GM04503 (cell line): ENCODE results near the gene COBL.

Experiments
- DNase-seq: peaks from one replicate; pipeline ENCODE4 v3.0.0-alpha.2; 2012; ENCODE audit warnings: low read depth

Gene COBL

DNA sequence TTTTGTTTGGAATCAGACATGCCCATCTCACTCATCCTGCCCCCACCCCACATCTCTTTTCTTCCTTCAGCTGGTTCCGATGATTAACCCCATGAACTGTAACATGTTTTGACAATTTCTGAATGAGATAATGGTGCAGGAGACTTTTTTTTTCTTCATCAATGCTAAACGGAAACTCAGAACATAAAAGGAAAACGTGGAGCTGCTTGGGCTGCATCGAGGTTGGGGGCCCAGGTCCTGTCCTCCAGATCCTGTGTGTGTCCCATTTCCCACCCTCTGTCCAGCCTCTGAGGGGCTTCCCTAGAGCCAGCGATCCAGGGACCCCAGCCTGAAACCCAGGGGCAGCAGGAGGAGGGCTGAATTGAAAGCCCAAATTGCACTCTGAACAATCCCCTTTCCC lies 270.1 kb downstream of the COBL start:
- no peak for DNase-seq

DNA sequence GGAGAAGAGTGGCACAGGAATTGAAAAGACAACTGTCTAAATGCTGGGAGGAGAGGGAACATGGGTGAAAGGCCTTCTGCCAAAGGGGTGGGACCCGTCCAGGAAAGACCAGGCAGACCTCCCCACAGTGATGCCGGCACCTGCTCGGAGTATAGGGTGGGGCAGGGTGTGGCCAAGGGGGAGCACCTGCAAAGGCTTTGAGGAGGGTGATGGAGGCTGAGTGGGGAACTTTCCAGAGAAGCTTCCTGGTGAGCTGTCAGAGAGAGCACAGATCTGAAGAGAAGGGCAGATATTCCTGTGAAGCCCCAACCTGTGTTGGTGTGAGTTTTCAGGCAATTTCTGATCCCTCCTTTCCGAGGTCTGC lies 270.5 kb downstream of the COBL start:
- DNase-seq = no peak

DNA sequence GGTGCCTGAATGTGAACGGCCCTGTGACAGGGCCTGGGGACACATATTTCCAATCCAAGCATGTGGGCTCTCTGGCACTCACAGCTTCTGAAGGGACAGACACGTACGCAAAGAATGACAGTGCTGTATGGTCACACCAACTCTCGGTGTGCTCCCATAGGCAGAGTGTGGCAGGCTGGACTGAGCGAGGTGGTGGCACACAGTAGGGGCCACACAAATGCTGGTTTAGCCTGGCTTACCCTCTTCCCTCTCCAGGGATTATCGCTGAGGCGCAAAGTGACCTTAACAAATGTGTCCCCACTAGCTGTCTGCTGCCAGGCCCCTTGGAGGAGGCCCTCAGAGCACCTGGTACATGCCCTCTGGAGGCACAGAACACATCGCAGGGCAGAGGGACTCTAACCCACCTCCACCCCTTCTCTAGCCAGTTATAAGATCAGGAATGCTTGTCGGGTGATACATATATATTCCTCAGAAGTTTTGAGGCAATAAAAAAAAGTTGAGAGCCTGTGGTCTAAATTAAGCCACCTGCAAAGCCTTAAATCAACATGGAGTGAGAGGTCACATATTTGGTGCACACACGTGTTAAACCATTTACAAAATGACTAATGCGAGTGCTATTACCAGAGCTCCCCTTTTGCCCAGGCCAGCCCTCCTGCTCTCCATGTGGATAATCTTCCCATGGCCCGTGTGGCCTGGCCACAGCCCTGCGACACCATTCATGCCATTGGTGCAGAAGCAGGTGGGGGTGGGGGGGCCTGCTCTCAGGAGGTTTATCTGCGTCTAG lies 271.1 kb downstream of the COBL start:
- peak; percentile 26 for DNase-seq

DNA sequence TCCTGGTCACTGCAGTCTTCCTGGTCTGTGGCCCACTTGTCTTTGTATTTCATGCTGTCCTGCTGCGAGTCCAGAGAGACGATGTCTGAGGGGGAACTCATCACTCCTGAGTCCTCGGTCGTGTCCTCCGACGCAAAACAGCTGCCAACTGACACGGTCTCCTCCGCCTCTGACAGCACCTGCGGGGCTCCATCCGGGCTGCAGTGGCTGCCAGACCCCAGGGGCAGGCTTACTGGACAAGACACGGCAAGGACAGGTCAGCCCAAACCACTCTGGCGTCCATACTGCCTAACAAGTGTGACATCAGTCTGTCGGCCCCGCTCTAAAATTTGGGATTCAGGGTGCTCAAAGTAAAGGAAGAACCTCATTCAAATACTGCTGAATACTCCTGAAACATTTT lies 273.1 kb downstream of the COBL start:
- DNase-seq = no peak

DNA sequence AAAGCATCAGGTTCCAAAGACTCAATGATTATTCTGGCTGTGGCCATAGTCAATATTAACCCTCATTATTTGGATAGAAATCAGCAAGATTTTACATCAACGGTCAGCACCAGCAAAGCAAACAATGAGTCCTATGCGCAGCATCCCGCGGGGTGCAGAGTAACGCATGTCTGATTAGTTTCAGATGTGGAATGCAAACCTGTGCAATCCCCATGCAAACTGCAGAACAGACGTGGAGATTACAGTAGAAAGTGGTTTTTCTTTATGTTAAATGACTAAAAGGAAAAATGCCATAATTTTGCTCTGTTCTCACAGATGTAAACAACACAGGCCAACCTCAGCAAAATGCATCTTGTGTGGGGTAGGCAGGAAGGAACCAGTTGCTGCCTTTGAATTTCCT lies 275.8 kb downstream of the COBL start:
- no peak for DNase-seq

DNA sequence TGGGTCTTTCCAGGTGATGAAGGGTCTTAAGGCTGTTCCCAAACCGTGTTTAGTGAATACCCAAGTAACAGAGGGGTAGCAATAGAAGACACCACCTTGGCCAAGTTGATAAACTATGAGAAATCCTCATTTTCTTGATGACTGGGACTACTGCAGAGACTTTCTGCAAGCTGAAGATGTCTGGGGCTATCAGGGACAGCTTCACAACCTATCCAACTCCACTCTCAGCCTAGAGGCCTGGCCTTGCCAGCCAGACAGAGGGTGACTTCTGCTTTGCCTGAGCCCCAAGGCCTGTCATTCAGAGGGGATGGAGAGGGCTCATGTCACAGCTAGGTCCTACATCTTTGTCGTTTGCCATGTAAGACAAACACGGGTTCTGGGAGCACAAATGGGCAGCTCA lies 278.0 kb downstream of the COBL start:
- no peak for DNase-seq

DNA sequence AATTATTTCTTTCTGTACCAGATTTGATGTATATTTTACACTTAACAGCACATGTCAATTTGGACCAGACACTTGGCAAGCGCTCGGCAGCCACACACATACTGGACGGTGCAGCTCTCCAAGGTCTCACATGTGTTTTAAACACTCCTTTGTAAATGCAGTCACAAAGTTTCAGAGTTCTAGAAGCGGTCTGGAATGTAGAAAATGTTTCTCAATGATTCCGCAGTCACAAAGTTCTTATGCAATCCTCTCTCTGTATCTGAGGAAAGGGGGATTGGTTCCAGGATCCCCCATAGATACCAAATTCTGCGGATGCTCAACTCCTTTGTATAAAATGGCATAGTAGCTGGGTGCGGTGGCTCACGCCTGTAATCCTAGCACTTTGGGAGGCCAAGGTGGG lies 280.9 kb downstream of the COBL start:
- DNase-seq = no peak

DNA sequence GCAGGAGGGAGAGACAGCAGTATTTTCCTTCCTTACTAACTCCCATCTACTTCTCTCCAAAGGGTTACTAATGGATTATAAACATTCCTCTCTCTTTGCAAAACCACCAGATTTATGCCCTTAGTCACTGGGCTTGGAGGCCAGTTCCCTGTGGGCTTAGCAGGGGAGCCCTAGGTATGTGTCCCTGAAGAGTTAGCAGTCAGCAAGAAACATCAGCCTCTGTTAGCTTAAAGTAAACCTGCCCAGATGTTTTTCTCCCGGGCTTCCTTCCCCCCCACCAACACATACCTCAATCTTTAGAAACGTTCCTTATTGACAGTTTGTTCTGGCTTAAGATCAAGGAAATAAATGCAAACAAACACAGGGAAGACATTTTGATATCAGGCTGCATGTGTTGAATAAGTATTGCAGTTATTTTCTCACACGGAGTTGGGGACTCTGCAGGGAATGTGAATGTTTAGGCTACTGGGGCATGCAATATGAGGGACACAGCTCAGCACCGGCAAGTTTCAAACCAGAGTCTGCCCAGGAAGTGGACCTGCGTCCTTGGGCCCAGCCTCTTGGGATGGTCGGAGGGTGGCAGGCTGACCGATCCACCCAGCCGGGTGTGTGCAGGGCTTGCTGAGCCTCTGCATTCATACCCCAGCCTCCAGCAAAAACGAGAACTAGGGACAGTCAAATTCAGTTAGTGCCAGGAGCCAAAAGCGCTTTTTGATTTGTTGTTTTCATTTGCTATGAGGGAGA lies 281.9 kb downstream of the COBL start:
- DNase-seq = no peak

DNA sequence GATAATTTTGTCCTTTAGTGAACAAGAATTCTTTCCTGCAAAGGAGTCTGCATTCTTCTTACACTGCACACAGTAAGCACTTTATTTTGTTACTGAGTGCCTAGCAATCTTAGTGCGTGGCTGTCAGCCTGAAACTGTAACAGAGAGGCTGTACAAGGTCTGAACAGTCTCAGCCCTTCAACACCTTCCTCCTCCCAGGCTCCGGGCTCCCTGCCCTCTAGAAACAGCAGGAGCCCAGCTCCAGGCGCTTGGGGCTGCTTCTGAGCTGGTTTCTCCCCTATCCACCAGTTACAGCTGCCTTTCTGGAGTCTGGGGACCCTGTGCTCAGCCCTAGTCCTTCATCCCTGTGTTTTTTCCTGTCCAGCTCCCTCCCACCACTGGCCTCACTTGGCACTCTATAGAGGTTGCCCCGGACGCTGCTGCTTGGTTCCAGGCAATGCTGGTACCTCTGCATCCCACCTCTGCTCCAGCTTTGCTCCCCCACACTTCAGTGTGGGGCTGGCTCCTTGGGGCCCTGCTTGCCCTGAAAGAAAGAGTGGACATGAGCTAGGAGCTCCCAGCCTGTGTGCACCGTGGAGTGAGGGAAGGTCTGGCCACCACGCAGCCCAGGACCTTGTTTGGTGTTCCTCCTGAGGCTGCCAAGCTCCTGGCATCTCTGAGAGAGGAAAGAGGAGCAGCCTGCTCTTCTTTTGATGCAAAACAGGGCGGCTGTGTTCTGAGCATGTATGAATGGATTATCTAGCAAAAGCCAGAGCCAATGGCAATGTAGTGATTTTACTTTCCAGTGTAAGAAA lies 282.7 kb downstream of the COBL start:
- DNase-seq = no peak

DNA sequence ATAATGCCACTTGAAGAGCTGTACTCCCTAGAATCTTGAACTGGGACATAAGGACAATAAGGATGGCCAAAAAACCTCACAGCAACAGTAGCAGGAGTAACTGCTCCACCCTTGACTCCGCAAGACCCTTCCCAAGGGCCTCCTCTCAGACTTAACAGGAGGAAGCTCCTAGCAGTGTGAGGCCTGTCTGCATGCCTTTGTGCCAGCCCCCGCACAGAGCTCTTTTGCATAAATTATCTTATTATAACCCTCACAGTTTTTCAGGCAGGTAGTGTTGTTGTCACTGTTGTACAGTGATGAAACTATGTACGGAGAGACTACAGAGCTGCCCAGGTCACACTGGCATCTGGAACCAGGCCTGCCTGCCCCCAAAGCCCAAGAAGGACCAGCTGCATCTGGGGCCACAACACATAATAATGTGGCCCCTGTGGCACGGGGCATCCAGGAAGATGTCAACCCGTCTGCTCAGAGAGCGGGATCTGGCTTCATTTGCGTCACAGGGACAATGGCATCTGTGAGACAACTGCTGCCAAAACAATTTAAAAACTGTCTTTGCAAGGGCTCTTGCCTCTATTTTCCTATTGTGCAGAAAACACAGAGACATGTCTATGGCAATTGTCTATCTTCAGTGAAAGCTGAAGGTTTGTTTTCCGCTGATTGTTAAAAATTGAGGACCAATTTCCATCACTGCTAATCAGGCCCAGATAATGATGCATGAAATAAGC lies 284.7 kb downstream of the COBL start:
- no peak for DNase-seq

DNA sequence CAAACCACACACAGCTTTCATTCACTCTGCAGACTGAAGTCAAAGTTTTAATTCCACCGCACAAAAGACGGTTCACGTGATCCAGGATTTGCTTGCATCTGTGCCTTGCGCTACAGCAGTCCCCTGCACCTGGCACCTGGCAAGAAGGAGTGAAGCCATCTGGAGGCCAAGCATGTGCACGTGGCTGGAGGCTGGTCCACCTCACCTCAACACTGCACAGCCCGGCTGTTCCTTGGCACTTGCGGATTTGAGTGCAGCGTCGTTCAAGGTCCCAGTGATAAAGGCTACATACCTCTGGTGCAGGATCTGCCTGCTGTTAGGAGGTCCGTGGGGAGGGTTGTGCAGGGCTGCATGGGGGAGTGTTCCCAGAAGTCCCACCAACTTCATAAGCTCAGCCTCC lies 285.4 kb downstream of the COBL start:
- no peak for DNase-seq

DNA sequence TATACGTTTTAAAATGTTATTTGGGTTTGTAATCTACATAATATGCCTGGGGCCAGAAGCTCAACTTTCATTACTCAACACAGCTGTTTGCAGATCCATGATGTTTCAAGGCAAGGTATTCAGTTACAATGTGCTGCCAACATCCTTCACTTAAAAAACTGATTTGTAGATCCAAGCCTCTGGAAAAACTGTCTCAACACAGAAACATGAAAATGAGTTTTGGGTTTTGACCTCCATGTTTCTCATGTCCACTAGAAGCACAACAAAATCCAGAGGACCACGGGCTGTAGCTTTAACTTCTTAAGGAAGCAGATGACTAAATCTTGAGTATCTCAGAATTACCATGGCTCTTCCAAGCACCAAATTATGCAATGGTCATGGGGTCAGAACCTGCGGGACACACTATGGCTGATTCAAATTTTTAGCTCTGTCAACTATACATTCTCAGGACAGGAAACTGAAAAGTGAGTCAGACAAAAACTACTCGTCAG lies 286.9 kb downstream of the COBL start:
- peak; percentile 72 for DNase-seq

DNA sequence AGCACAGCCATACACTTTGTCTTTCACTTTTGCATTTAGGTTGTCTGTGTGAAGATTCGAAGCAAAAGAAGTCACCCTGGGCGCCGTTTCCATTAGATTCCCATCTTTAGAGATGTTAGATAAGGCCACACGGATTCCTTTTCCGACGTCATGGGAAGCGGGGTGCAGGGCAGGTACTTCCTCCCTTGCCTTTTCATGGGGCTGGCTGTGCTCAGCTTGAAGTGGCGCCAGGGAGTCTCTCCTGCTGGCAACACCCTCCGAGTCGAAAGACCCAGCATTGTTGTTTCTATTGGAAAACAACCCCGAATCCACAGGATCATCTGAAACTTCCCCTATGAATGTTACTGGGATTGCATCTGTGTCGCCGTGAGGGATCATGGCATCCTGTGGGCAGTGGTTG lies 287.5 kb downstream of the COBL start:
- no peak for DNase-seq

DNA sequence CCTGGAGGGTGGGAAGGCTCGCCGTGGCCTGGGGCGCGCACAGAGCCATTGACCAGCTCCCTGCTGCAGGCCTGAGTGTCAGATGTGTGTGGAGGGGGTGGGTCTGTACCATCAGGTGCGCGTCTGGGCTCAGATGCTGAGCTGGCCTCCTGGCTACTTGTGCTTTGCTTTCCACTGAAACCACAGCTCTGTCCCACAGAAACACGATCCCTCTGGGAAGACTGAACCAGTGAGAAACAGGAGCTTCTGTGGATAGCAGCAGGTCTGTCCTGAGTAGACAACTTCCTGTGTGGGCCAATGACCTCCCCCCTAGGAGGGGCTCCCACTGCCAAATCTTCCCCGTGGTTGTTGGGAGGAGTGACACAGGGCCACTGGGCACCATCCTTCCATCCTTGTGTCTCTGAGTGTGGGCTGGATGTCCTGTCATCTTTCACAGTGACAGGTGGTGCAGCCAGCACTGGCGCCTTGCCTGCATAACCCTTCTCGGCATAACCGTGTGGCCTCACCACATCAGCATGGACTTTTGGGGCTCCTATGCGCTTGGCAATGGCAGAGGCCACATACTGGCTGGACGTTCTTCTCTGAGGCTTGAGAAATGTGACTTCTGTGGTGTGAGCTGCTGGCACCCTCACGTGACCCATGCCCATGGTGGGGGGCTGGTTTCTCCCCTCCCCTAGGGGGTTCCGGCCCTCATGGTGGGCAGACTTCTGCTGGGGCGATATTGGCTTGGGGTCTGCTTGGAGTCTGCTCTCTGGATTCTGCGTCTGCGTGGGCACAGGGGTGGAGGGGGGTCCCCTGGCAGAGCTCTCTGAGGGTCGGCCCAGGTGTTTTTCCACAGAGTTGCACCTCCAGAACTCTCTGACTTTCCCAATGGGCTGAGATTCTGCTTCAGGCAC lies 288.4 kb downstream of the COBL start:
- DNase-seq = no peak

DNA sequence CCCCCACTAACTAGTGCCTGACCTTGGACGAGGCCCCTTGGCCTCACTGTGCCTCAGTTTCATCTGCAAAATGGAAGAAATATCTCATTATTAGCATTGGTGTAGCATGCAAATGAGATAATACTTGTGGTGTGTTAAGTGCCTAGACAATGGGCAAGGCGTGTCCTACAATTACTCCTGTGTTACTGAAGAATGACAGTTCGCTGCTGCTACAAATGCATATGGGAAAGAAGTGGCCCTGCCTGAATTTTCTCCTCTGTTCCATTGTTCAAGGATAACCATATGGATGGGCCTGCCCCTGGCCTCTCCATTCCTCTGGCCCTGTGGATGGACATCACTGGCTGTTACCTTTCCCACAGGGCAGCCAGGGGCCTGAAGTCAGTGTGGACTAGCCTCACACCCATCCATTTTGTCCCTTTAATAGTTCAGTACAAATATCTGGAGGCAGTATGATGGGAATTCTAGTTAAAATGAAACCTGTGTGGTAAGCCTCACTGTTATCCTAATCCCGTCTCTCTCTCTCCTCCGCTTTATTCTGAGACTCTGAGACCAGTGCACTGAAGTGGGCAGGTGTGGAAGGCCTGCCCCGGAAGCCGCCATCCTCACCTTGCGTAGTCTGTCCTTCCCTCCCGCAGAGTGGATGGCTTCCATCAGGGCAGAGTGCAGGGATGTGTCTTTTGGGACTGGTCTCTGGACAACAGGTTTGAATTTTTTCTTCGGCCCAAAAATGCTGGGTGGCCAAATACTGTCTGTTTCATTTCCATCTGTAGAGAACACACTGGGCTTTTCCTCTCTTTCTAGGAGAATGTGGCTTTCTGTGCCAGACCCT lies 289.3 kb downstream of the COBL start:
- no peak for DNase-seq

DNA sequence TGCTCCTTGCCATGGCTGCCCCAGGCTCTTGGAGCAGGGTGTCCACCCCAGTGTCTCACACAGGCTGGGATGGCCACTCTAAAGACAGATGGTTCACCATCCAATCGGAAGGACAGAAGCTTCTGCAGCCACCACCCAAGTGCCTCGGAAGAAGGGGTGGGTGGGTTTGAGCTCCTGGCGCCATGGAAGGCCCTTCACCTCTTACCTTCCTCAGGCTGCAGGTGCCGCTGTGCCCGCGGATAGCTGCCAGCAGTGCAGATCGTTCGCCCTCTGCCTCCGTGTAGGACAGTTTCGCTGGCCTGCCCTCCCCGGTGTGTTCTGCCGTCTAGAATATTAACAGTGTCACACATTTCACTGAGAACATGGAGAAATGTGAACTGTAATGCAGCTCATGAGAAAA lies 290.3 kb downstream of the COBL start:
- no peak for DNase-seq

DNA sequence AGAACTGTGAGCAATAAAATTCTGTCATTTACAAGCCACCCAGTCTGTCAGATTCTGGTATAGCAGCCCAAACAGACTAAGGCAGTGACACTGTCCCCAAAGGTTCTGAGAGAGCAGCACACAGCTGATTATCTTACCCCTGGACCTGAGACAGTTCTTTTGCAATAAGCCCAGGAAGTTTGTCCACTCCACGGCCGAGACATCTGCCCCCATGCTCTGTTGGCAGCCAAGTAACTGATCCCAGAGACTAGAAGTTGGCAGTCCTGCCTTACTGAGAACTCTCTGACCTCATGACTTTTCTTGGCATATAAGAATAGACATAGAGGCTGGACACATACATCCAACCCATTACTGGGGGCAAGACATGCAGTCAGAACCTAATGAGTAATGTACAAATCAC lies 290.9 kb downstream of the COBL start:
- no peak for DNase-seq

DNA sequence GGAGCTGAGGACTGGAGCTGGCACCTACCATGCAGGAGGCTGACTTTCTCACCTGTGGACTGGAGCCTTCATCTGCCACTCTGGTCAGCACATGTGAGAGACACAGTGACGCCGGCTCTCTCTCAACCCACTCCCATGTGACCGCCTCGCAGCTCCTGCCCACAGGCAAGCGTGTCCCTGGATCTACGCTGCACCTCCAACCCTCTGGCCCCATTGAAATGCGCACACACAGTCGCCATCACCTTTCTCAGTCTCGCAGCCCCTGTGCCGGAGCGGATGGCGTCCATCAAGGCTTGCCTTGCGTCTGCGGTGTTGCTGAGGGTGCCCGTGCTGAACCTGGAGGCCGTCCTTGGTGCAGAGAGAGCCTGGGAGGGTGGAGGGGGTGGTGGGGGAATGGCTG lies 291.7 kb downstream of the COBL start:
- DNase-seq = no peak

DNA sequence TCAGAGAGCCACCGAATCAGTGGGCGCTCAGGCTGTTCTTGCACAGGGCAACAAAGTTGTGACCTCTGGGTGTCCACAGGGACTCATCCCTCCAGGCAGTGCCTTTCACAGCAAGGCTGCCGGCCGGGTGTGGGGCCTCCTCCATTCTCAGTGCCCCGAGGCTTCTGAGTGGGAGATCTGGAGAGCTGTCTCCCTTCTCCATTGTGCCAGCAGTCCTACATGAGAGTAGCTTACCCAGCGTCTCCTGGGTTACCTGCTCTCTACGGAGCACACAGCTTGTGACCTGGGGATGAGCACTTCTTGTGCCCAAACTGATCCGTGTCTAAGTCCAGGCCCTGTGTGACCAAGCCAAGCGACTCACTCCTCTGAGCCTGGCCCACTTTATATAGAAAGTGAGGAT lies 293.1 kb downstream of the COBL start:
- DNase-seq = no peak

DNA sequence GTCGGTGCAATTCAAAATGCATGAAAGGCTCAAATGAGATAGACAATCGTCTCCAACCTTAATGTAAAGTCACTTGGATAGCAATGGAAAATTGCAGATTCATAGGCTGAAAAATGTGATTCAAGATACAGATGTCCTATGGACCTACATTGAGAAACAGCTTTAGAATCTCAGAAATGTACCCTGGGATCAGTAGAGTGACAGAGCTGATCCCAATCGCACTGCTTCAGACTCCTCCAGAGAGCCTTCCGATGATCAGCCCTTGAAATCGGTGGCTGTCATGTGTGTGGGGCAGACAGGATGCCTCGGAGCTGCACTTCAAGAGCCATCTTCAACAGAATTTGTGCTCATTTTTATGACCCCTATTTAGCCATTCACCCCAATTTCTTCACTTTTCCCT lies 293.8 kb downstream of the COBL start:
- no peak for DNase-seq
